ENCODE results near the gene ANKK1. TPM values are rescaled to one million over a fixed set of nuclear protein-coding genes. Genes with fewer than 3 reads are reported as not detected.

Gene ANKK1
- total RNA-seq, 2 donors from 2014 or later = 0.78 to 1.3 TPM

- intact Hi-C loops (cut with DNase I) = no loop called here
- Histone ChIP-seq H3K9me3 (no peaks in the 10 kb centered on the region), H3K27me3 (no peaks in the 10 kb centered on the region), H3K4me1 (no peaks in the 10 kb centered on the region), H3K36me3 (replicated peaks in 1 of 2; ENCODE audit: insufficient read depth in 1 of 2, low read depth in 2 of 2) (no peaks in the 10 kb centered on the region), H3K27ac (no peak overlapping the region), H3K4me3 (no peak overlapping the region)
- DNase-seq = no peak
- TF ChIP-seq CTCF (IDR thresholded peaks at IDR 0.05) = no peak
- no peak for ATAC-seq
- WGBS, 2 donors = 69 to 77% methylated on average over 8 of the region's 8 CpGs
Measured at GRCh38 chr11:113435190-113435968, 47.8 kb downstream of the ANKK1 start.

- Histone ChIP-seq H3K9me3 (no peaks in the 10 kb centered on the region), H3K4me3 (no peak overlapping the region), H3K36me3 (replicated peaks in 1 of 2; ENCODE audit: insufficient read depth in 1 of 2, low read depth in 2 of 2) (no peaks in the 10 kb centered on the region), H3K27ac (no peak overlapping the region), H3K4me1 (no peaks in the 10 kb centered on the region), H3K27me3 (no peaks in the 10 kb centered on the region)
- intact Hi-C loops (cut with DNase I) = no loop called here
- 49 to 56% methylated on average over 6 of the region's 6 CpGs for WGBS, 2 donors
- ATAC-seq (no peak), DNase-seq (no peak)
- TF ChIP-seq CTCF (IDR thresholded peaks at IDR 0.05) = no peak
- TF ChIP-seq POLR2A (IDR thresholded peaks at IDR 0.05) = no peak
Measured at GRCh38 chr11:113436672-113437252, 49.2 kb downstream of the ANKK1 start.

- 50 to 61% methylated on average over 2 of the region's 2 CpGs for WGBS, 2 donors
- Histone ChIP-seq H3K4me3 (no peak overlapping the region), H3K9me3 (no peaks in the 10 kb centered on the region), H3K36me3 (replicated peaks in 1 of 2; ENCODE audit: insufficient read depth in 1 of 2, low read depth in 2 of 2) (no peaks in the 10 kb centered on the region), H3K27me3 (no peaks in the 10 kb centered on the region), H3K4me1 (no peaks in the 10 kb centered on the region), H3K27ac (no peak overlapping the region)
- DNase-seq = no peak
- intact Hi-C loops (cut with DNase I) = no loop called here
- ATAC-seq = no peak
- no peak for TF ChIP-seq POLR2A (IDR thresholded peaks at IDR 0.05)
- TF ChIP-seq CTCF (IDR thresholded peaks at IDR 0.05) = no peak
Measured at GRCh38 chr11:113440816-113441215, 53.2 kb downstream of the ANKK1 start.

GRCh38 chr11:113444502-113445123 is 57.0 kb downstream of the ANKK1 start:
- TF ChIP-seq CTCF (IDR thresholded peaks at IDR 0.05) (no peak), POLR2A (IDR thresholded peaks at IDR 0.05) (no peak)
- H3K27me3 ChIP-seq = no peaks in the 10 kb centered on the region
- no peaks in the 10 kb centered on the region for H3K36me3 ChIP-seq (replicated peaks in 1 of 2; ENCODE audit: insufficient read depth in 1 of 2, low read depth in 2 of 2)
- no peak overlapping the region for H3K27ac ChIP-seq
- ATAC-seq = no peak
- H3K4me3 ChIP-seq = no peak overlapping the region
- intact Hi-C loops (cut with DNase I) = no loop called here
- 40 to 49% methylated on average over 7 of the region's 7 CpGs for WGBS, 2 donors
- no peaks in the 10 kb centered on the region for H3K9me3 ChIP-seq
- no peaks in the 10 kb centered on the region for H3K4me1 ChIP-seq
- no peak for DNase-seq
